ENCODE measurements around the gene CORIN.

Gene CORIN

GRCh38 chr4:47837908-47838294, at the start of gene CORIN:
Gene CORIN, minus strand, starts transcription at chr4:47838067. Its CDS starts 118 bp downstream, at chr4:47837949.
- no peak for DNase-seq (ENCODE audit: low read depth, low spot score)

- DNase-seq (ENCODE audit: low read depth, low spot score), result no peak
Measured at GRCh38 chr4:47882228-47882627, 44.4 kb upstream of the CORIN start.

GRCh38 chr4:47879458-47879857, 41.6 kb upstream of the CORIN start:
- no peak for DNase-seq (ENCODE audit: low read depth, low spot score)

GRCh38 chr4:47876784-47877546, 39.1 kb upstream of the CORIN start:
- no peak for DNase-seq (ENCODE audit: low read depth, low spot score)

- DNase-seq (ENCODE audit: low read depth, low spot score), result no peak
Measured at GRCh38 chr4:47876310-47876709, 38.4 kb upstream of the CORIN start.

GRCh38 chr4:47873877-47874541, 36.1 kb upstream of the CORIN start:
- DNase-seq (ENCODE audit: low read depth, low spot score), result no peak

- no peak for DNase-seq (ENCODE audit: low read depth, low spot score)
Measured at GRCh38 chr4:47863486-47863885, 25.6 kb upstream of the CORIN start.

GRCh38 chr4:47862297-47862696, 24.4 kb upstream of the CORIN start:
- DNase-seq (ENCODE audit: low read depth, low spot score), result no peak

- DNase-seq (ENCODE audit: low read depth, low spot score), result no peak
Measured at GRCh38 chr4:47860305-47860704, 22.4 kb upstream of the CORIN start.

GRCh38 chr4:47858006-47858405, 20.1 kb upstream of the CORIN start:
- DNase-seq (ENCODE audit: low read depth, low spot score), result no peak

- no peak for DNase-seq (ENCODE audit: low read depth, low spot score)
Measured at GRCh38 chr4:47856713-47857112, 18.8 kb upstream of the CORIN start.

GRCh38 chr4:47855350-47855749, 17.5 kb upstream of the CORIN start:
- no peak for DNase-seq (ENCODE audit: low read depth, low spot score)

- DNase-seq (ENCODE audit: low read depth, low spot score), result no peak
Measured at GRCh38 chr4:47852136-47852535, 14.3 kb upstream of the CORIN start.

GRCh38 chr4:47849466-47849865, 11.6 kb upstream of the CORIN start:
- no peak for DNase-seq (ENCODE audit: low read depth, low spot score)

- no peak for DNase-seq (ENCODE audit: low read depth, low spot score)
Measured at GRCh38 chr4:47848041-47848440, 10.2 kb upstream of the CORIN start.

- DNase-seq (ENCODE audit: low read depth, low spot score), result no peak
Measured at GRCh38 chr4:47842985-47843384, 5.1 kb upstream of the CORIN start.

GRCh38 chr4:47840291-47840690, 2.4 kb upstream of the CORIN start:
- no peak for DNase-seq (ENCODE audit: low read depth, low spot score)

GRCh38 chr4:47839259-47839658, 1.4 kb upstream of the CORIN start:
- peak; percentile 18 for DNase-seq (ENCODE audit: low read depth, low spot score)

GRCh38 chr4:47838445-47838844, 578 bp upstream of the CORIN start:
- DNase-seq (ENCODE audit: low read depth, low spot score), result peak; percentile 39

GRCh38 chr4:47837094-47837907, 566 bp downstream of the CORIN start:
- peak; percentile 79 for DNase-seq (ENCODE audit: low read depth, low spot score)

- DNase-seq (ENCODE audit: low read depth, low spot score), result peak; percentile 91
Measured at GRCh38 chr4:47836641-47837093, 1.2 kb downstream of the CORIN start.

GRCh38 chr4:47835494-47835893, 2.4 kb downstream of the CORIN start:
- no peak for DNase-seq (ENCODE audit: low read depth, low spot score)

Data from ELF-1 (cell line).